Tibial nerve (tissue), 4 donors: ENCODE results near the gene SLC6A4.

Experiments
- EP300 ChIP-seq, 2 donors: sonication (generic); formaldehyde crosslinking; IDR thresholded peaks; one replicate each; pipeline ENCODE4 v1.6.1; 2017; ENCODE audit warnings: antibody characterized with exemption in 2 of 2, mild to moderate bottlenecking in 1 of 2
- POLR2A ChIP-seq, 2 donors: fragments of 450-650 bp; IDR thresholded peaks; one replicate each; pipeline ENCODE4 v1.6.1; 2017; ENCODE audit warnings: antibody characterized with exemption in 2 of 2, mild to moderate bottlenecking in 2 of 2, moderate library complexity in 2 of 2
- TF ChIP-seq, protein P1 (sequence below), 5 experiments: fragments of 200-600 bp in 3 of 5; fragments of 450-650 bp in 2 of 5; sonication (generic) in 3 of 5; IDR thresholded peaks; one replicate each; pipeline ENCODE4 v1.5.1; 2016 to 2019; ENCODE audit warnings: antibody characterized with exemption in 5 of 5, mild to moderate bottlenecking in 3 of 5, moderate library complexity in 2 of 5

DNA sequence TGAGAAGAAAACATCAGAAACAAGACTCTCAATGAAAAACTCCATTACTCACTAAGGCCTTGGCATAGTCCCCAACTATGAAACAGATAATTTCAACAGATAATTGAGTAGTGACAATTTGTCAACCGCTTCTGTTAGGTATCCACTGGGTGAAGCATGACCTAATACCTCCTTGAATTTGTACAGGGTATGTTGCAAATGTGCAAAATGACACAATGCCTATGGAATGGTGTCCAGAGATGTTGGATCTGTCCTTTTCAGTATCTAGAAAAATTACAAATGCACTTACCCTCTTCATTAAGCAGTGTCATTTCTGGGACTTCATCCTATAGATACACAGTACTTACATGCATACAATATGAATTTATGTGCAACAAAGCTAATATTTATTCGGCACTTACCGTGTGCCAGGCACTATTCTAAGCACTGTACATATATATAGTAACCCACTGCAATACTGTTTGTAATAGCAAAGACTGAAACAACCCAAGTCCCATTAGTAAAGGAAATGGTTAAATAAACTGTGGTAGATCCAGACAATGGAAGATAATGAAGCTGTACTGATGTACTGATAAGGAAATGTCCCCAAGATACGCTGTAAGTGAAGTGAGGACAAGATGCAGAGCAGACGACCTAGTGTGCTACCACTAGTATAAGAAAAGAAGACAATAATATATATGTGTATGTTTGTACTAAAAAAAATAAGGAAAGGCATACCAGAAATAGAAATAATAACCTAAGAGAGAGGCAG, 21.4 kb upstream of the SLC6A4 start:
- TF ChIP-seq POLR2A (IDR thresholded peaks at IDR 0.05) (no peak), EP300 (IDR thresholded peaks at IDR 0.05) (no peak)
- TF ChIP-seq, protein P1, sequence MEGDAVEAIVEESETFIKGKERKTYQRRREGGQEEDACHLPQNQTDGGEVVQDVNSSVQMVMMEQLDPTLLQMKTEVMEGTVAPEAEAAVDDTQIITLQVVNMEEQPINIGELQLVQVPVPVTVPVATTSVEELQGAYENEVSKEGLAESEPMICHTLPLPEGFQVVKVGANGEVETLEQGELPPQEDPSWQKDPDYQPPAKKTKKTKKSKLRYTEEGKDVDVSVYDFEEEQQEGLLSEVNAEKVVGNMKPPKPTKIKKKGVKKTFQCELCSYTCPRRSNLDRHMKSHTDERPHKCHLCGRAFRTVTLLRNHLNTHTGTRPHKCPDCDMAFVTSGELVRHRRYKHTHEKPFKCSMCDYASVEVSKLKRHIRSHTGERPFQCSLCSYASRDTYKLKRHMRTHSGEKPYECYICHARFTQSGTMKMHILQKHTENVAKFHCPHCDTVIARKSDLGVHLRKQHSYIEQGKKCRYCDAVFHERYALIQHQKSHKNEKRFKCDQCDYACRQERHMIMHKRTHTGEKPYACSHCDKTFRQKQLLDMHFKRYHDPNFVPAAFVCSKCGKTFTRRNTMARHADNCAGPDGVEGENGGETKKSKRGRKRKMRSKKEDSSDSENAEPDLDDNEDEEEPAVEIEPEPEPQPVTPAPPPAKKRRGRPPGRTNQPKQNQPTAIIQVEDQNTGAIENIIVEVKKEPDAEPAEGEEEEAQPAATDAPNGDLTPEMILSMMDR (IDR thresholded peaks at IDR 0.05), result no peak
